HepG2 (cell line): ENCODE measurements around the gene SPRR4. TPM values are rescaled to one million over a fixed set of nuclear protein-coding genes. Genes with fewer than 3 reads are reported as not detected.

Experiments
- ATAC-seq: fragments of 200-7000 bp; cut with Tn5 transposase; 3 replicates; pipeline ENCODE4 v1.9.1; 2020; ENCODE audit warnings: mild to moderate bottlenecking, moderate library complexity
- BruUV-seq: library from RNA; stranded (reverse); fragments of 400-500 nt; replicated peaks from 2 replicates; lab custom pipeline; 2021; lab: Mats Ljungman, UMichigan
- CTCF ChIA-PET: fragments of 300-600 bp; formaldehyde crosslinking; extraction: SDS; loops from one replicate; lab custom pipeline; 2021; ENCODE audit warnings: low total read pairs, inconsistent platforms, low intra/inter-chr PET ratio; lab: Yijun Ruan, JAX
- POLR2A ChIA-PET: fragments of 350-600 bp; sonication (Branson Sonifier 250); formaldehyde crosslinking; loops from one replicate; lab custom pipeline; 2020; ENCODE audit warnings: antibody characterized with exemption, inconsistent platforms; lab: Yijun Ruan, JAX
- DNase-seq: peaks from one replicate; pipeline ENCODE4 v3.0.0-alpha.2; 2015; ENCODE audit warnings: low spot score
- FAIRE-seq: peaks from 3 replicates; lab custom pipeline; 2011; peaks lifted over from hg19 to GRCh38; lab: Jason Lieb, UNC
- H2AFZ ChIP-seq: one replicate; pipeline ENCODE4 v1.6.1; 2011; ENCODE audit warnings: low read length, inconsistent platforms
- H3K27ac ChIP-seq: fragments of 300-600 bp; 3 replicates; pipeline ENCODE4 v1.8.0; 2011; ENCODE audit warnings: mixed run types, mild to moderate bottlenecking, mixed read lengths, low read length, inconsistent platforms; ENCODE audit not compliant: insufficient read depth; ENCODE audit errors: extremely low read length
- H3K27me3 ChIP-seq, 2 experiments: fragments of 200-600 bp in 1 of 2; 2 replicates in 1 of 2; 3 replicates in 1 of 2; pipeline versions ENCODE4 v1.6.0 to v1.8.0; 2011; ENCODE audit warnings: low read length in 2 of 2, mild to moderate bottlenecking in 2 of 2, moderate library complexity in 2 of 2, inconsistent platforms in 1 of 2; ENCODE audit not compliant: insufficient read depth in 2 of 2, control insufficient read depth in 1 of 2
- H3K36me3 ChIP-seq, 2 experiments: fragments of 200-600 bp in 1 of 2; replicated peaks in 1 of 2; 2 replicates in 1 of 2; 3 replicates in 1 of 2; pipeline versions ENCODE4 v1.5.1 to v1.8.0; 2011; ENCODE audit warnings: low read length in 2 of 2, inconsistent platforms in 1 of 2; ENCODE audit not compliant: insufficient read depth in 2 of 2, control insufficient read depth in 1 of 2
- H3K4me1 ChIP-seq: 2 replicates; pipeline ENCODE4 v1.5.1; 2012; ENCODE audit warnings: low read length, inconsistent platforms; ENCODE audit not compliant: insufficient read depth
- H3K4me2 ChIP-seq: 2 replicates; pipeline ENCODE4 v1.6.0; 2011; ENCODE audit warnings: low read depth, low read length, inconsistent platforms
- H3K4me3 ChIP-seq, 3 experiments: fragments of 200-600 bp in 1 of 3; sonication (generic), shearing (Covaris generic) in 1 of 3; replicated peaks in 1 of 3; 2 replicates each; pipeline ENCODE4 v1.5.1; 2011 to 2016; ENCODE audit warnings: low read length in 3 of 3, inconsistent platforms in 2 of 3, low read depth in 2 of 3, mild to moderate bottlenecking in 2 of 3, control low read depth in 1 of 3, mixed read lengths in 1 of 3; ENCODE audit not compliant: insufficient read depth in 1 of 3
- H3K79me2 ChIP-seq: one replicate; pipeline ENCODE4 v1.6.1; 2011; ENCODE audit warnings: low read length, inconsistent platforms; ENCODE audit not compliant: insufficient read depth
- H3K9ac ChIP-seq: 2 replicates; pipeline ENCODE4 v1.6.0; 2011; ENCODE audit warnings: mild to moderate bottlenecking, low read depth, low read length, inconsistent platforms; ENCODE audit not compliant: insufficient read depth
- H3K9me3 ChIP-seq: 2 replicates; pipeline ENCODE4 v1.5.1; 2012; ENCODE audit warnings: mild to moderate bottlenecking, low read length
- H4K20me1 ChIP-seq: 2 replicates; pipeline ENCODE4 v1.6.0; 2011; ENCODE audit warnings: inconsistent platforms, mild to moderate bottlenecking, low read length, moderate library complexity; ENCODE audit not compliant: insufficient read depth
- CTCF ChIP-seq: sonication (generic); formaldehyde crosslinking; IDR thresholded peaks from 2 replicates; pipeline ENCODE4 v1.5.0; 2020; ENCODE audit warnings: mild to moderate bottlenecking, missing genetic modification reagents, moderate library complexity
- ETV6 ChIP-seq: sonication (generic); formaldehyde crosslinking; conservative IDR thresholded peaks from 2 replicates; pipeline ENCODE4 v1.4.0; 2020; ENCODE audit warnings: missing genetic modification reagents
- STAG1 ChIP-seq: sonication (generic); formaldehyde crosslinking; IDR thresholded peaks from 2 replicates; pipeline ENCODE4 v1.4.0; 2020; ENCODE audit warnings: missing genetic modification reagents
- TBL1XR1 ChIP-seq: fragments of 150-350 bp; IDR thresholded peaks from 2 replicates; pipeline ENCODE4 v1.6.1; 2014; ENCODE audit warnings: borderline replicate concordance, low read length; ENCODE audit not compliant: partially characterized antibody
- ZHX1 ChIP-seq: sonication (generic); formaldehyde crosslinking; IDR thresholded peaks from 2 replicates; pipeline ENCODE4 v1.8.1; 2022; ENCODE audit warnings: low read depth, mild to moderate bottlenecking, missing genetic modification reagents
- WGBS: methylation state at CpG from one replicate; pipeline ENCODE4 v1.1.6; 2017; ENCODE audit warnings: low lambda C conversion rate; 5-methylcytosine and 5-hydroxymethylcytosine counted together
- in situ Hi-C: cut with HindIII; loops from 2 replicates; pipeline ENCODE4 v1.10.0; 2017; ENCODE audit warnings: low pct_unique_long_range_greater_than_20kb; ENCODE audit not compliant: extremely low pct_ligation_motif_present
- intact Hi-C: fragments of 100-400 bp; cut with micrococcal nuclease; formaldehyde crosslinking; loops from one replicate; pipeline ENCODE4 v1.10.0; 2022; ENCODE audit not compliant: unreplicated experiment
- polyA plus RNA-seq, 8 experiments: library from polyadenylated mRNA; depleted of rRNA in 3 of 8; stranded (reverse) in 7 of 8; unstranded in 1 of 8; fragments of >200 nt; fragmentation: Illumina TruSeq in 4 of 8; extraction: Trizol in 4 of 8; gene quantifications; 2 replicates each; pipeline versions ENCODE4 v1.2.1 to v1.2.3, GENCODE V29; 2011 to 2016; ENCODE audit warnings: low read depth in 4 of 8, missing spikeins in 1 of 8, mixed read lengths in 1 of 8; ENCODE audit not compliant: insufficient read depth in 1 of 8
- total RNA-seq, 5 experiments: library from RNA; depleted of rRNA; stranded (reverse); fragments of >200 nt; fragmentation: Illumina TruSeq; extraction: Trizol; gene quantifications; 2 replicates each; pipeline ENCODE4 v1.2.3, GENCODE V29; 2016; ENCODE audit warnings: low read depth in 1 of 5

SPRR4 gene
- total and polyA plus RNA-seq, 2 of the 13 experiments (the other 11 are each of a cell fraction or from before 2014, with no cell fraction given): not detected

GRCh38 chr1:152959801-152960451 is 10.5 kb upstream of the SPRR4 start (continued):
- TF ChIP-seq ZHX1 (CRISPR knock-in tag) (no peak), ETV6 (CRISPR knock-in tag) (no peak)

GRCh38 chr1:152960452-152961044 is 9.9 kb upstream of the SPRR4 start:
- Histone ChIP-seq H3K27ac (no peak overlapping the region), H3K79me2 (no peaks in the 10 kb centered on the region), H3K9me3 (no peaks in the 10 kb centered on the region), H3K4me2 (no peak overlapping the region), H4K20me1 (no peaks in the 10 kb centered on the region), H3K9ac (no peak overlapping the region), H3K4me1 (no peaks in the 10 kb centered on the region), H3K4me3 (no peak overlapping the region), H3K36me3 (no peaks in the 10 kb centered on the region), H2AFZ (no peak overlapping the region), H3K27me3 (peaks cover 0 to 14% of the 10 kb centered on the region in 2 experiments; a peak in 1 of 5 replicates)
- DNase-seq (no peak), FAIRE-seq (no peak), ATAC-seq (peak; percentile 40; the same call in 2 of the 3 replicates)
- ChIA-PET POLR2A (no interaction called here), CTCF (no interaction called here)
- intact Hi-C loops (no loop called here), in situ Hi-C loops (no loop called here)
- no TSS peak for BruUV-seq
- WGBS: 10% methylated on average over 6 of the region's 10 CpGs
- peak; percentile 14; the same call in 1 of the 2 replicates for TF ChIP-seq STAG1
- TF ChIP-seq CTCF (CRISPR knock-in tag): peak; percentile 30; the same call in 1 of the 2 replicates
- no peak for TF ChIP-seq TBL1XR1
